Measurements from ENCODE around the gene NPR2.
A peak's percentile ranks its signal among the peaks of the same experiment; 100 is the strongest.

Gene NPR2

GRCh38 chr9:35766997-35767396, 24.4 kb upstream of the NPR2 start:
- no peak for DNase-seq

GRCh38 chr9:35767458-35767857, 23.9 kb upstream of the NPR2 start:
- no peak for DNase-seq

- DNase-seq, result no peak
These were observed 21.6 kb upstream of the NPR2 start for GRCh38 chr9:35769763-35770162.

GRCh38 chr9:35771075-35771433, 20.3 kb upstream of the NPR2 start:
- DNase-seq, result no peak

GRCh38 chr9:35771534-35771933, 19.9 kb upstream of the NPR2 start:
- no peak for DNase-seq

GRCh38 chr9:35771943-35772342, 19.4 kb upstream of the NPR2 start:
- DNase-seq, result no peak

GRCh38 chr9:35774907-35775635, 16.3 kb upstream of the NPR2 start:
- no peak for DNase-seq

GRCh38 chr9:35776018-35776417, 15.4 kb upstream of the NPR2 start:
- no peak for DNase-seq

- no peak for DNase-seq
These were observed 12.9 kb upstream of the NPR2 start for GRCh38 chr9:35778496-35778895.

- DNase-seq, result no peak
These were observed 10.3 kb upstream of the NPR2 start for GRCh38 chr9:35781066-35781465.

GRCh38 chr9:35783418-35783817, 8.0 kb upstream of the NPR2 start:
- DNase-seq, result no peak

GRCh38 chr9:35789541-35789940, 1.9 kb upstream of the NPR2 start:
- DNase-seq, result no peak

- DNase-seq, result no peak
These were observed 1.4 kb upstream of the NPR2 start for GRCh38 chr9:35790025-35790384.

GRCh38 chr9:35790385-35791296, 750 bp upstream of the NPR2 start:
- DNase-seq, result peak; percentile 49 to 60

- DNase-seq, result no peak
These were observed 828 bp downstream of the NPR2 start for GRCh38 chr9:35792024-35792813.

- no peak for DNase-seq
These were observed 1.4 kb downstream of the NPR2 start for GRCh38 chr9:35792826-35793225.

- no peak for DNase-seq
These were observed 2.1 kb downstream of the NPR2 start for GRCh38 chr9:35793461-35793860.

- no peak for DNase-seq
These were observed 4.3 kb downstream of the NPR2 start for GRCh38 chr9:35795695-35796094.

- DNase-seq, result no peak
These were observed 6.1 kb downstream of the NPR2 start for GRCh38 chr9:35797311-35798109.

- peak; percentile 21 to 34 for DNase-seq
These were observed 7.4 kb downstream of the NPR2 start for GRCh38 chr9:35798658-35799374.

GRCh38 chr9:35800530-35800929, 9.1 kb downstream of the NPR2 start:
- DNase-seq, result no peak
